SK-N-MC (cell line): ENCODE data around the gene STIMATE.

Experiments used
- DNase-seq: peaks from one replicate; pipeline ENCODE4 v3.0.0-alpha.2; 2011; ENCODE audit warnings: low read depth, low spot score
- H3K27ac ChIP-seq: fragments of 200-600 bp; sonication (generic); 2 replicates; pipeline ENCODE4 v1.5.1; 2016; ENCODE audit warnings: mixed run types
- H3K36me3 ChIP-seq: fragments of 200-600 bp; sonication (generic); 2 replicates; pipeline ENCODE4 v1.6.1; 2017; ENCODE audit warnings: antibody characterized with exemption, low read length, mixed read lengths; ENCODE audit not compliant: insufficient read depth
- H3K4me3 ChIP-seq: fragments of 200-600 bp; sonication (generic); 2 replicates; pipeline ENCODE4 v1.5.1; 2016
- H3K9ac ChIP-seq: fragments of 200-600 bp; sonication (generic); 2 replicates; pipeline ENCODE4 v1.8.0; 2017; ENCODE audit warnings: mixed run types, mixed read lengths; ENCODE audit not compliant: insufficient read length
- H3K9me3 ChIP-seq: fragments of 200-600 bp; sonication (generic); 2 replicates; pipeline ENCODE4 v1.6.1; 2017; ENCODE audit warnings: low read depth, mild to moderate bottlenecking, antibody characterized with exemption, low read length, moderate library complexity, mixed read lengths
- EZH2 ChIP-seq: fragments of 200-600 bp; sonication (generic); IDR thresholded peaks from one replicate; pipeline ENCODE4 v1.6.1; 2017; ENCODE audit warnings: antibody characterized with exemption
- FOXP2 ChIP-seq: optimal IDR thresholded peaks from 2 replicates; pipeline ENCODE3; 2011; ENCODE audit warnings: mild to moderate bottlenecking, moderate library complexity; ENCODE audit not compliant: insufficient read depth; ENCODE audit errors: extremely low read length, control extremely low read depth
- POLR2AphosphoS5 ChIP-seq: IDR thresholded peaks from 2 replicates; pipeline ENCODE4 v1.6.1; 2012; ENCODE audit warnings: mild to moderate bottlenecking, low read depth, low read length, borderline replicate concordance

STIMATE gene

DNA sequence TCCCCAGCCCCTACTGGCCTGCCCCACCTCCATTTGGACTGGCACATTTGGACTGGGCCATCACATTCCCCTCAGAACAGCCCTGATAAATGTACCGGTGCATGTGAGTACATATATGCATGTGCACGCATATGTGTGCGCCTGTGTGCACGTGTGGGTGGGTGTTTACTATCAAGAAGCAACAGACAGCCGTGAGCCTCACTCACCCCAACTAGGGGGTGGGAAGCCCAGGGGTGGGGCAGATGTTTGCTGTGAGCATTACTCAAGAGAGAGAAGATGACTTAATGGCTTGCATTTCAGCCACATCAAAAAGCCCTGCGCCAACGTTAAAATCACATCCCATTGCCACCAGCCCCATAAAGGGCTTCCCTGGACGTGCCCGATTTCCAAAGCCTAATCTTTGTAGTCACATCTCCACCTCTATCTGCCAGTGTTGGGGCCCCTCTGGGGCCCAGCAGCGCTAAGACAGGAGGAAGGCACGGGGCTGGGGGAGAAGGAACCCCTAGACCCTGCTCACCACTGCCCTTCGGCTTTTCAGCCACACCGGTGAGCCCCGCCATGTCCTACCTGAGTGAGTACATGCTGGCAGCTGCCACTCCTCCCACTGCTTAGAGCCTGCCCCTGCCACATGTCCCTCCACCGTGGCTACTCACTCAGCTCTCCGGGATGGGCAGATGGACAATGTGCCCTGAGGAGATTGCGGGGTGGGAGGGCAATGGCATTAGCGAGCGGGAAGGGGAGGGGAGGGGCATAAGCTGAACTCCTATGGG, 91.9 kb downstream of the STIMATE start:
- no peak for DNase-seq
- H3K9ac ChIP-seq: no peak overlapping the region
- no peak overlapping the region for H3K27ac ChIP-seq
- no peak overlapping the region for H3K4me3 ChIP-seq
- no peak for TF ChIP-seq EZH2
- no peak for TF ChIP-seq FOXP2
- TF ChIP-seq POLR2AphosphoS5: no peak
- no peaks in the 10 kb centered on the region for H3K9me3 ChIP-seq
- no peaks in the 10 kb centered on the region for H3K36me3 ChIP-seq

DNA sequence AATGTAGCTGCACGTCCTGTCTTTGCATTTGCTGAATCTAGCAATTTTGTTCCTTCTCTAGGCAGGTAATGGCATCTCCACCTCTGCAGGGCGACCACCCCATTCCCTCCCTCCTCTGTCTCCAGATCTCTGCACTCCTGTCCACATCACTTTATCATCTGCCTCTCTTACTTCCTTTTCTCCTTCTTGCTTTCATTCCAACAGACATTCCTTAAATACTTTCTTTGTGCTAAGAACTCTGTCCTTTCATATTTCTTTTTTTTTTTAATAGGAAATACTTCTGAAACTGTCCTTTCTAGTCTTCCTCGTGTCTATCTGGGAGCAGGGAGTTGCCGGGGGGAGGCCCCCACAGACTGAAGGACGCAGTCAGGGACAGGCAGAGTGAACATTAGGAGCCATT, 95.5 kb downstream of the STIMATE start:
- Histone ChIP-seq H3K9ac (no peak overlapping the region), H3K4me3 (no peak overlapping the region), H3K27ac (no peak overlapping the region), H3K36me3 (no peaks in the 10 kb centered on the region), H3K9me3 (no peaks in the 10 kb centered on the region)
- TF ChIP-seq FOXP2 (no peak), EZH2 (no peak), POLR2AphosphoS5 (no peak)
- no peak for DNase-seq

DNA sequence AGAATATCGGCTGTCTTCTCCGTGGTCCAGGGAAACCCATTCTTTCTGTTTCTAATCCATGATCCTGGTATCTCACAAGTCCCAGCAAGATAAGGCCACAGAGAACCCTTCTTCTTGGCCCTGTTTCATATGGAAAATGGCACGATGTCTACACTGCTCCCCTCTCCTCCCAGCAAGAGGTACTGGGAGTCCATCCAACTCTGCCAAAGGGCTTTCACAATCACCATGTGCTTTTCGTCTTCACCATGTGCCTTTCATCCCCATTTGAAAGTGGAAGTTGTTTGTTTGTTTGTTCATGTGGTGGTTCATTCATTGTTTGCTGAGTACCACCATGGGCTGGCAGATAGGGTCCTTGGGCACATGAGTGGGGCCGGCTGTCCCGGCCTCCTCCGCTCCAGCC, 97.3 kb downstream of the STIMATE start:
- Histone ChIP-seq H3K9me3 (no peaks in the 10 kb centered on the region), H3K4me3 (no peak overlapping the region), H3K27ac (no peak overlapping the region), H3K9ac (no peak overlapping the region), H3K36me3 (no peaks in the 10 kb centered on the region)
- TF ChIP-seq EZH2: no peak
- TF ChIP-seq POLR2AphosphoS5: no peak
- TF ChIP-seq FOXP2: no peak
- DNase-seq: no peak

DNA sequence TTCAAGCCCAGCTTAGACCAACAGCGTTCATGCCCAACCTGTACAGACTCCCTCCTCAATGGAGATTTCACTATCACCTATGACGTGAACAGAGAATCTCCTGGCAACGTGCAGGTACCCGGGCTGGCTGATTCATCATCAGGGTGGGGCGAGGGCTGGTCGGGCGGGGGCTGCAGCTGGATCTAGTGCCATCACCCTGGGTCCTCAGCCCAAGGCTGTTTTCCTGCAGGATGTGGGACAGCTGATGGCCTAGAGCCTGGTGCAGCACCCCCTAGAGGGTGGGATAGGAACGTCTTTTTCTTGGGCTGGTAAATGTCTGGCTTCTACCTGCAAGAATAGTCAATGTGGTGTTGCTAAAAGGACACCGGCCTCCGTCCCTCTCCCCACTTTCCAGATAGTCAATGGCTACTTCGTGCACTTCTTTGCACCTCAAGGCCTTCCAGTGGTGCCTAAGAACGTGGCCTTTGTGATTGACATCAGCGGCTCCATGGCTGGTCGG, 98.3 kb downstream of the STIMATE start:
- no peak for DNase-seq
- H3K4me3 ChIP-seq: no peak overlapping the region
- no peak overlapping the region for H3K9ac ChIP-seq
- H3K27ac ChIP-seq: no peak overlapping the region
- no peaks in the 10 kb centered on the region for H3K9me3 ChIP-seq
- TF ChIP-seq FOXP2 (no peak), EZH2 (no peak), POLR2AphosphoS5 (no peak)
- H3K36me3 ChIP-seq: no peaks in the 10 kb centered on the region

DNA sequence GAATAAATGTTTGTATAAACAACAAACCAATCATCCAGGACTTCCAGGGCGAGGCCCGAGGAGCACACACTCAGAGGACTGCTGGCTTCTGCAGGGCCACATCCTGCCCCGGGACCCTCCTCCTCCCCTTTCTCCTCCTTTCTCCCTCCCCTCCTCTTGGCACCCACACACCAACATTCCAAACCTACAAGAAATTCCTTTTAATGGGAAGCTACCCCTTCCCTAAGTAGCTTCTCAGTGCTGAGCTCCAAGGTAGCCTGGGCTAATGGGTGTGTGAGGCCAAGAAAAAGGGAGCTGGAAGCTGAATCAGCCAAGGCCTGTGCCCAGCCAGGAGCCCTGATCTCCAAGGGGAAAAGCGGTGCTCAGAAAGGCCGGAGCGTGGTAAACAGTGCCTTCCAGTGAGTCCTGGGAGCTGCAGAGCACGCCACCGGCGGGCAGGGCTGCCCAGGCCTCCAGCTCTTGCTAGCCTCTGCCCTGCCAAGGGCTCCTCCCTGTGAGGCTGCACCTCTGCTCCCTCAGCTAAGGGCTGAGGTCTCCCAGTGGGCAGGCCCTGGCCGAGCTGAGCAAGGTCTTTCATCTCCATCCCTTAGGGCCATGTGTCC, 98.9 kb downstream of the STIMATE start:
- Histone ChIP-seq H3K9me3 (no peaks in the 10 kb centered on the region), H3K27ac (no peak overlapping the region), H3K9ac (no peak overlapping the region), H3K4me3 (no peak overlapping the region), H3K36me3 (no peaks in the 10 kb centered on the region)
- DNase-seq: no peak
- TF ChIP-seq FOXP2 (no peak), POLR2AphosphoS5 (no peak), EZH2 (no peak)

DNA sequence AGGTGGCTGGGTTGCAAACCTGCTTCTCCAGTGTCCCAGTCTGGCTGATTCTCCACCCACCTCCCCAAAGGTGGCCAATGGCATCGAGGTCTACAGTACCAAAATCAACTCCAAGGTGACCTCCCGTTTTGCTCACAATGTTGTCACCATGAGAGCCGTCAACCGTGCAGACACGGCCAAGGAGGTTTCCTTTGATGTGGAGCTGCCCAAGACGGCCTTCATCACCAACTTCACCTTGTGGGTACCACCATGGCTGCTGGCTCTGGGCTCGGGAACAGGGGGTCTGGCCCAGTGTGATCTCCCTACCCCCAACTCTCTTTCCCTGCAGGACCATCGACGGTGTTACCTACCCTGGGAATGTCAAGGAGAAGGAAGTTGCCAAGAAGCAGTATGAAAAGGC, 100.9 kb downstream of the STIMATE start:
- TF ChIP-seq EZH2 (no peak), FOXP2 (no peak), POLR2AphosphoS5 (no peak)
- no peak overlapping the region for H3K9ac ChIP-seq
- no peak for DNase-seq
- H3K36me3 ChIP-seq: no peaks in the 10 kb centered on the region
- H3K27ac ChIP-seq: no peak overlapping the region
- H3K4me3 ChIP-seq: no peak overlapping the region
- no peaks in the 10 kb centered on the region for H3K9me3 ChIP-seq

DNA sequence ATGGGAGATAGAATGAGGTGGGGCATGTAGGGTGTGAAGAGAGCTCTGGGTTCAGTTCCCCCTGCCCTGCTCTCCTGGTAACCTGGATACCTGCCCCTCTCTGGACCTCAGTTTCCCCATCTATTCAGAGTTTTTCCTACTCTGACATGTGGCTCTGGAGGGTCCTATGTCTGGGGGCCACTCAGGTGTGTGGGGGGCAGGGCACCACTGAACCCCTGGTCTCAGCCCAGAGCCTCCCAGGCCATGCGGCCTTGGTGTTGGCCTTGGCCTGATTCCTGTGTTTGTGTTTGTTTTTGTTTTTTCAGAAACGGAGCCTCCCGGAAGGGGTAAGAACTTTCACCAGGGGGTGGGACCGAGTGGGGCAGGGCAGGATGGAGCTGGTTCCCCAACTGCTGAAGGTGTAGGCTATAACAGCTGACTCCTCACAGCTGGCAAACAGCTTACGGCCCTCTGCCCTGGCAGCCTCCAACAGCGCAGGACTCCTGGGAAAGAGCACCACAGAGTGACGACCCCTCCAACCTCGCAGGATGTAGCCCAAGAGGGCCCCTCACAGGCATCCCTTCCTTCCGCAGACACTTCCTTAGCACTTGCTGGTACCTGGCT, 101.9 kb downstream of the STIMATE start:
- Histone ChIP-seq H3K36me3 (no peaks in the 10 kb centered on the region), H3K9me3 (no peaks in the 10 kb centered on the region), H3K4me3 (no peak overlapping the region), H3K27ac (no peak overlapping the region), H3K9ac (no peak overlapping the region)
- TF ChIP-seq EZH2 (no peak), FOXP2 (no peak), POLR2AphosphoS5 (no peak)
- no peak for DNase-seq

DNA sequence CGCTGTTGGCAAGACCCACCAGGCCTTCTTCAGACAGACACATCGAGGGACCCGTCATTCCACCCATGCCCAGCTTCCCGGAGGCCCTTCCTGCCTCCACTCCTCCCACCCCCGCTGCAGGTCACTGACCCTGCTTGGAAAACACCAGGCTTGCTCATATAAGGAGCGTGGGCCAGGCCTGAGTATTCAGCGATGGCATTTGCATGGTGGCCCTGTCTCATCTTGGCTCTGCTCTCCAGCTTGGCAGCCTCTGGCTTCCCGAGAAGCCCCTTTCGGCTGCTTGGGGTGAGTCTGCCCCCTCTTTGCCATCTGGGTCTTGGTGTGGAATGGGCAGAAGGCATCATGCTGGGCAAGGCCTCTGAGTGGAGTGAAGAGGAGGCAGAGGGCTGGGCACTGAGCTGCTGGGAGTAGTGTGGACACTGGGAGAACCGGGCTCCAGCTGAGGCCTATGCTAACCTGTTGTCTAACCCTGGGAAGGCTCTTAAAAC, 102.7 kb downstream of the STIMATE start, which contains the start of gene ITIH3:
Gene ITIH3, plus strand, starts transcription at position 185 of the 488 bp plus-strand sequence. Its CDS starts 8 bp downstream, at position 193.
- H3K27ac ChIP-seq: no peak within 1 kb of the TSS
- no peak within 1 kb of the TSS for H3K9ac ChIP-seq
- no peaks in the 10 kb centered on the region for H3K9me3 ChIP-seq
- no peak for DNase-seq
- no peak for TF ChIP-seq POLR2AphosphoS5
- no peak for TF ChIP-seq EZH2
- TF ChIP-seq FOXP2: no peak
- H3K36me3 ChIP-seq: no peaks in the 10 kb centered on the region
- H3K4me3 ChIP-seq: no peak within 1 kb of the TSS
